ELR (cell line): ENCODE data around the gene STUB1.
A peak's percentile ranks its signal among the peaks of the same experiment; 100 is the strongest.

Experiments
- DNase-seq: peaks from one replicate; pipeline ENCODE4 v3.0.0-alpha.2; 2015; ENCODE audit warnings: low read depth

STUB1 gene

GRCh38 chr16:694863-695354 is 14.7 kb downstream of the STUB1 start:
- DNase-seq = no peak

GRCh38 chr16:695355-696089 is 15.3 kb downstream of the STUB1 start:
- no peak for DNase-seq

GRCh38 chr16:698911-699671 is 18.9 kb downstream of the STUB1 start:
- DNase-seq = no peak

- no peak for DNase-seq
Observed at GRCh38 chr16:700684-701584, 20.7 kb downstream of the STUB1 start.

GRCh38 chr16:702341-702740 is 22.1 kb downstream of the STUB1 start:
- no peak for DNase-seq

GRCh38 chr16:703406-703805 is 23.2 kb downstream of the STUB1 start:
- DNase-seq = no peak

- DNase-seq = no peak
Observed at GRCh38 chr16:704047-704446, 23.8 kb downstream of the STUB1 start.

GRCh38 chr16:704552-705380 is 24.6 kb downstream of the STUB1 start:
- no peak for DNase-seq

- DNase-seq = no peak
Observed at GRCh38 chr16:705431-706188, 25.4 kb downstream of the STUB1 start, which contains the start of gene FBXL16. FBXL16 (minus strand) TSS chr16:705801; CDS start chr16:697405, 8,396 bp downstream.

- DNase-seq = no peak
Observed at GRCh38 chr16:706189-707061, 26.2 kb downstream of the STUB1 start.

- DNase-seq = no peak
Observed at GRCh38 chr16:707062-707538, 26.9 kb downstream of the STUB1 start.

- DNase-seq = no peak
Observed at GRCh38 chr16:708019-708418, 27.8 kb downstream of the STUB1 start.

- DNase-seq = no peak
Observed at GRCh38 chr16:708959-709358, 28.7 kb downstream of the STUB1 start.

- DNase-seq = peak; percentile 75
Observed at GRCh38 chr16:709566-710499, 29.6 kb downstream of the STUB1 start.

- DNase-seq = no peak
Observed at GRCh38 chr16:710500-711075, 30.4 kb downstream of the STUB1 start.

- DNase-seq = no peak
Observed at GRCh38 chr16:711084-711483, 30.9 kb downstream of the STUB1 start.

- peak; percentile 77 for DNase-seq
Observed at GRCh38 chr16:711548-712320, 31.5 kb downstream of the STUB1 start.
